ENCODE measurements around the gene HACL1.

HACL1 gene

DNA sequence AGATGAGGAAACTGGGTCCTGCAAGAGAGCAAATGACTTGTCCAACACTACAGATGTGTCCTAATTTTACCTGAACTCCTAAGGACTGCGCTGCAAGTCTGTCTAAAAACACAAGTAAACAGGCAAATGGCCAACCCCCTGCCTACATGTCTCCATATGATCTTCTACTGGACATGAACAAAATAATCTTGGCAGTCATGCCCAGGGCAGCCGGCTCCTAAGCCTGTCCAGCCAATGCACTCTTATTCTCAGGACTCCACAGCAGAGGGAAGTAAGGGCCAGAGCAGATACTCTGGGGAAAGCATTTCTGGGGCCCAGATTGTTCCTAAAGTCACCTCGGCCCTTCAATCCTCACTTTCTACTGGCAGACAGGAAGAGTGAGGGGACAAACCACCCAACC lies 90.2 kb downstream of the HACL1 start:
- Mint-ChIP-seq H3K9me3 (no peaks in the 10 kb centered on the region), H3K4me1 (peaks cover 36% of the 10 kb centered on the region), H3K36me3 (ENCODE audit: low read depth) (peaks cover 3% of the 10 kb centered on the region), H3K27ac (no peak overlapping the region), H3K27me3 (ENCODE audit: low read depth) (peaks cover 11% of the 10 kb centered on the region), H3K4me3 (no peak overlapping the region)
- TF ChIP-seq, protein P1, sequence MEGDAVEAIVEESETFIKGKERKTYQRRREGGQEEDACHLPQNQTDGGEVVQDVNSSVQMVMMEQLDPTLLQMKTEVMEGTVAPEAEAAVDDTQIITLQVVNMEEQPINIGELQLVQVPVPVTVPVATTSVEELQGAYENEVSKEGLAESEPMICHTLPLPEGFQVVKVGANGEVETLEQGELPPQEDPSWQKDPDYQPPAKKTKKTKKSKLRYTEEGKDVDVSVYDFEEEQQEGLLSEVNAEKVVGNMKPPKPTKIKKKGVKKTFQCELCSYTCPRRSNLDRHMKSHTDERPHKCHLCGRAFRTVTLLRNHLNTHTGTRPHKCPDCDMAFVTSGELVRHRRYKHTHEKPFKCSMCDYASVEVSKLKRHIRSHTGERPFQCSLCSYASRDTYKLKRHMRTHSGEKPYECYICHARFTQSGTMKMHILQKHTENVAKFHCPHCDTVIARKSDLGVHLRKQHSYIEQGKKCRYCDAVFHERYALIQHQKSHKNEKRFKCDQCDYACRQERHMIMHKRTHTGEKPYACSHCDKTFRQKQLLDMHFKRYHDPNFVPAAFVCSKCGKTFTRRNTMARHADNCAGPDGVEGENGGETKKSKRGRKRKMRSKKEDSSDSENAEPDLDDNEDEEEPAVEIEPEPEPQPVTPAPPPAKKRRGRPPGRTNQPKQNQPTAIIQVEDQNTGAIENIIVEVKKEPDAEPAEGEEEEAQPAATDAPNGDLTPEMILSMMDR (IDR thresholded peaks at IDR 0.05; ENCODE audit: unreplicated experiment in 3 of 3), result no peak

Data from nephron (organoid).